Measurements from ENCODE around the gene CTTN.

Gene CTTN

DNA sequence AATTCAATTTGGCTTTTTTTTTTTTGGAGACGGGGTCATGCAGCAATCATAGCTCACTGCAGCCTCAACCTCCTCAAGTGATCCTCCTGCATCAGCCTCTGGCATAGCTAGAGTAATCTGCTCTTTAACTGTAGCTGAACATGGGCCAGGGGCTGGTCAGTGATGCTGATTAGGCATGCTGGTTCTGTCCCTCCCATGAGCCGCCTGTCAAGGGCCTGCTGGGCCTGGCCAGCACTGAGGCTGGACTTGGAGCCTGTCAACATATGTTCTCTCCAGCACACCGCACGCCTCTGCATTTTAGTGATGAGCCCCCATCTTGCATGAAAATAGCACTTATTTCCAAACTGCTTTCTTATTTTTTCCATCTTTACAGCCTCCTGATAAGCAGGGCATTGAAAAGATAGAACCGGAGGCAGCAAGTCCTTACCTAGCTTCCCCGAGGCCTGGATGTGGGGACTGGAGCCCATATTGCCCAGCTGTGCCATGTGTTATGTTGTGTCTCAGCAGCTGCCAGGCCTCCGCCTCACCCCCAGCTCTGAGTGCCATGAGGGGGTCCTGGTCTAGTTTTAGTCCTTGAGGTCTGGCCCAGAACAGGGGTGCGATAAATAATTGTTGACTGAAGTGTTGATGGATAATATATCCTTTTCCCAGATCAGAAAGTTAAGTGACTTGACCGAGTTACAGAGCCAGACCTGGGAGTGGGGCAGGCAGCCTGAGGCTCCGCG, 80.0 kb downstream of the CTTN start:
- DNase-seq, result no peak

- DNase-seq, result no peak
Measured at GRCh38 chr11:70480711-70481110, 82.4 kb downstream of the CTTN start.

DNA sequence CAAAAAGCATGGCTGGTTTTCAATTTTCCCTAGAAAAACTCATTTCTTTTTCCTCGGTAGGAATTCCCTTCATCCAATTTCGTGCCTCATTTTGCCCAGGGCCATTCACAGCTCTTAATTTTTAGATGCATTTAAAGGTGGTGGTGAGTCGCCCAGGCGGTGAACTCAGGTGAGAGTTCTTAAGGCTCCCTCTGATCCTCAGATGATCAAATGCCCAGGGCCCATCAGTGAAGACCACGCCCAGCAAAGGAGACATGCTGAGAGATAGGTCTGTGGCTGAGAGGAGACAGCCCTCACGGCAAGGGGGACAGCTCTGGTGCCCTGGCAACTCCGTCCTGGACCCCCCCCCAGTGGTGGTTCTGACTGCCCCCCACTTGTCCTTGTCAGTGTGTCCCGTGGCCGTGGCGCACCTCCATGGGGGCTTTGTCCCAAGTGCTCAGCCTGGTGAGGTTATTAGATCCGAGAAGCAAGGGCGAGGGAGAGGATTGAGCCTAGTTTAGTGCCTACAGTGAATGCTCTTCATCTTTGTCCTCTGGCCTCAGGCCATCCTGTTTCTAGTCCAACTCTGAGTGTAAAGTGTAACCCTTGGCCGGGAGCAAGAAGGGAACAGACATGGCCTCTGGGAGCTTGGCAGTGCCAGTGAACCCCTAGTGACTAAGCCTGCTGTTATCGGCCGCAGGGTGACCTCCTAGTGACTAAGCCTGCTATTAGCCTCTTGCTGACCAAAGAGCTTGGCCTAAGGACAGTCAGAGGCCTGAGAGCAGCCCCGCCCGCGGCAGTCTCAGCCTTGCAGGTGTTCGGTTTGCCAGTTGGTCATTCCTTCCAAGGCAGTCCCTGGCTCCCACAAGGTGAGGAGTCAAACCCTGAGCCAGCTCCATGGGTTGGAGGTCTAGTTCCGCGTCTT, 83.5 kb downstream of the CTTN start:
- no peak for DNase-seq

DNA sequence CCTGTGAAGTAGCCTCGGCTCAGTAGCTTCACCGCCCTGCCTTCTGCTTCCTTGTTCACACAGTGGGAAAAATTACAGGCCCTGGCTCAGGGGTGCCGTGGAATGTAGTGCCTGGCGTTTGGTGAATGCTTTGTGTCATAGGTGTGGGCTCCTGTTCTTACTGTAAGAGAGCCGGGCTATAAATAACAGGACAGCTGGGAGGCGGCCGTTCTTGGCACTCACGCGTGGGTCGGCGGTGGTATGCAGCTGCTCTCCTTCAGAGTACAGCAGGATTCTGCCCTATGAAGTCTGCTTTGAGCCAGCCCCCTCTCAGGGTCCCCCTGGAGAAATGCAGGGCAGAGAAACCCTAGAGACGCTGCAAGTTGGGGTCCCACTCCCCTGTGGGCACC, 84.2 kb downstream of the CTTN start:
- DNase-seq, result no peak

- DNase-seq, result no peak
Measured at GRCh38 chr11:70483077-70483861, 84.9 kb downstream of the CTTN start.

DNA sequence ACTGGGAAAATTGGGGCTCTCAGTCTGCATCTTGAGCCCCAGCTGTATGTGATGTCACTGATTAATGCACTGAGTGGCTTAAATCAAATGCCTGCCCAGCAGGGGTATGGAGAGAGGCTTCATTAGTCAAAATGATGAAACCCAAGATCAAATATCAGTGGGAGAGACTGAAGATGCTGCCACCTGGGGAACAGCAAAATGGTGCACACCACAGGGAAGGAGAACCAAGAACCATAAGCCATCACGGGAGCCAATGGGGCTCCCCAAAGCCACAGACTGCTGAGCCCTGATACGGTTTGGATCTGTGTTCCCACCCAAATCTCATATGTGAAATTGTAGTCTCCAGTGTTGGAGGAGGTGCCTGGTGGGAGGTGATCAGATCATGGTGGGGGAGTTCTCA, 85.6 kb downstream of the CTTN start:
- DNase-seq, result no peak

- DNase-seq, result no peak
Measured at GRCh38 chr11:70485326-70486025, 87.1 kb downstream of the CTTN start.

DNA sequence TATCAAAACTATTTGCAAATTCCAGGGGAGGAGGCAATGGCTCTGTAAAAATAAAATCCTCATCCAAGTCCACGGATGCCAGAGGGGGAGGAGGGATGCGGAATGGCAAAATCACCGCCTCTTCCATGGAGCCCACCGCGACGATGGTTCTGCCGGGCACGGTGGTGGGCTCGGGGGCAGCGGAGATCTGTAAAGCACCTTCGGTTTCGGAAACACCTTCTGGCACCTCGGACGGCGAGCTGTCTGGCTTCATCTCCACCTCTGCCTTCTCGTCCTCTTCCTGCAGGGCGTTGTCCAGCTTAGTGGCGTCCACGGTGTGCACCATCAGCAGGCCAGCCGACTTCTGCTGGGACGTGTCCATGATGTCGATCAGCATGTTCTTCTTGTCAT, 87.7 kb downstream of the CTTN start:
- DNase-seq, result no peak
